ENCODE measurements around the gene HHAT.

HHAT gene

DNA sequence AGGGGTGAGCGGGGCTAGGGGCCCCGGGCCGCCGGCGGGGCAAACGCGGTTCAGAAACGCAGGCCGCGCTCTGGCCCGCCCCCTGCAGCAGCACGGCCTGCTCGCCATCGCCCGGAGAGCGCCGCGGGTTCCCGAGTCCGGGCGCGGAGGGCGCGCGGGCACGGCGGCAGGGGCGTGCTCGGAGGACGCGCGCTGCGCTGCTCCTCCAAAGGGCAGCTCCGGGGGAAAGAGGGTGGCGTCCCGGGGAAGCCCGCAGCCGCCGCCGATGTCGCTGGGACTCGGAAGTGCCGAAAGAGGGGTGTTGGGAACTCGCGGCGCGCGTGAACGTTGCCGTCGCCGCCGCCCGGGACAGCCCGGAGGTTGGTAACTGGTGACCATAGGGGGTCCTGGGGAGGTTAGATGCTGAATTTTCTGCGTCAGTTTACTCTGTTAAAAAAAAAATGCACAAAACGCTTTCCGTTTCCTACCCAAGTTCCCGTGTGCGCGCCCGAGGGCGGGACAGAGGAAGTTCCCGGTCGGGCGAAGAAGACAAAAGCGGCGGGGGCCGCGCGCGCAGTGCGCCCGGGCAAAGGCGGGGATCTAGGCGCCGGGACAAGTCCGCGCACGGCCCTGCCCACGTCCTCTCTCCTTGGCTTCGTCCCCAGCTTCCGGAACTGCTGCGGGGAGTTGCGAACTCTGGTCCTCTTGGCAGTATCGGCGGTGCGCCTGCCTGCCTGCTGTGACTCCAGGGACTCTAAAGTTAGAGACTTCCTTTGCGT, at the start of gene HHAT:
Gene HHAT, plus strand, starts transcription at position 157 of the 758 bp plus-strand sequence. CDS start 20,074 bp downstream, outside the sequence.
- Mint-ChIP-seq H3K4me3 (peak within 1 kb of the TSS; percentile 91), H3K27me3 (peaks cover 10% of the 10 kb centered on the region), H3K36me3 (no peaks in the 10 kb centered on the region), H3K9me3 (peaks cover under 1% of the 10 kb centered on the region), H3K27ac (peak within 1 kb of the TSS; percentile 94), H3K4me1 (peaks cover 21% of the 10 kb centered on the region)

DNA sequence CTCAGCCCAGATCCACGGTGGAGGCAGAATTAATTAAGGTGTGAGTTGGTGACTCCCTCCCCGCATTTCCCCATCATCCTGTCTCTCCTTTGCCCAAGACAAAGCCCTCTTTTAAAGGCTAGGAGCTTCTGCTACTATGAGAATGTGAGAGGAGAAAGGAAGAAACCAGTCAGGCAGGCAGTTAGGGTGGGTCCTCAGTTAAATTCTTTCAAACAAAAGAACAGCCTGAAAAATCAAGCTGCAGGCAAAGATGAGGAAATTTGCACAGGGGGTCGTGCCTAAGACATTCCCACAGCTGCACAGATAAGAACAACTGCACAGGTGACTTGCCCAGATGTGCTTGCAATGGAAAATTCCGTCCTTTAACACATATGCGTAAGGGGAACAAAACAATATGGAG, 48.5 kb upstream of the HHAT start:
- Mint-ChIP-seq H3K27ac (no peak overlapping the region), H3K27me3 (peaks cover 13% of the 10 kb centered on the region), H3K36me3 (peaks cover 2% of the 10 kb centered on the region), H3K4me1 (no peaks in the 10 kb centered on the region), H3K4me3 (no peak overlapping the region), H3K9me3 (peaks cover 12% of the 10 kb centered on the region)

DNA sequence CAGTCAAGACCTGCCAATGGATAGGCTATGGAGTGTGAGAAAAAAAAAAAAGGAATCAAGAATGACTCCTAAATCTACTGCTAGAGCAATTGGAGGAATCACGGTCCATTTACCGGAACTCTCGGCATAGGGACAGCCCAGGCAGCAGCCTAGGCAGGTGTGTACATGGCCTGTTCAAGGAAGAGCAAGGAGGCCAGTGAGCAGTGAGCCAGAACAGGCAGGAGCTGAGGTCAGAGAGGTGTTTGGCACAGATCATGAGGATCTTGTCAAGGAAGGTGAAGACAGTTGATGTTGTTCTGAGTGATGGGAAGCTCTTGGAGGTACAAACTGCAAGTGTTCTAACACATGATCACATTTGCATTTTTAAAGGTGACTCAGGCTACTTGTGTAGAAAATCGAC, 40.6 kb upstream of the HHAT start:
- H3K9me3 Mint-ChIP-seq = no peaks in the 10 kb centered on the region
- H3K4me3 Mint-ChIP-seq = no peak overlapping the region
- no peak overlapping the region for H3K27ac Mint-ChIP-seq
- H3K27me3 Mint-ChIP-seq = peaks cover 39% of the 10 kb centered on the region
- peaks cover 1% of the 10 kb centered on the region for H3K36me3 Mint-ChIP-seq
- H3K4me1 Mint-ChIP-seq = no peaks in the 10 kb centered on the region

DNA sequence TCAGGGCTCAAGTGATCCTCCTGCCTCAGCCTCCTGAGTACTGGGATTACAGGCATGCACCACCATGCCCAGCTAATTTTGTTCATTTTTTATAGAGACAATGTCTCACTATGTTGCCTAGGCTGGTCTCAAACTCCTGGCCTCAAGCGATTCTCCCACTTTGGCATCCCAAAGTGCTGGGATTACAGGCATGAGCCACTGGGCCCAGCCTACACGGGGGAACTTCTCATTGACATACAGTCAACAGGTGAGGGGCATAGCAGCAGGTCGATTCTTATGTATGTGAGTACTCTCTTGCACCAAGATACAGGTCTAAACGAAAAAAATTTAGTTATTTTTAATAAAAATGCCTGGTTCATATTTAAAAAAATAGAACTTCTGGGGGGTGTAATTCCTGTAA, 39.5 kb upstream of the HHAT start:
- H3K4me1 Mint-ChIP-seq = no peaks in the 10 kb centered on the region
- no peak overlapping the region for H3K27ac Mint-ChIP-seq
- no peak overlapping the region for H3K4me3 Mint-ChIP-seq
- H3K27me3 Mint-ChIP-seq = peaks cover 38% of the 10 kb centered on the region
- H3K9me3 Mint-ChIP-seq = no peaks in the 10 kb centered on the region
- peaks cover 1% of the 10 kb centered on the region for H3K36me3 Mint-ChIP-seq

DNA sequence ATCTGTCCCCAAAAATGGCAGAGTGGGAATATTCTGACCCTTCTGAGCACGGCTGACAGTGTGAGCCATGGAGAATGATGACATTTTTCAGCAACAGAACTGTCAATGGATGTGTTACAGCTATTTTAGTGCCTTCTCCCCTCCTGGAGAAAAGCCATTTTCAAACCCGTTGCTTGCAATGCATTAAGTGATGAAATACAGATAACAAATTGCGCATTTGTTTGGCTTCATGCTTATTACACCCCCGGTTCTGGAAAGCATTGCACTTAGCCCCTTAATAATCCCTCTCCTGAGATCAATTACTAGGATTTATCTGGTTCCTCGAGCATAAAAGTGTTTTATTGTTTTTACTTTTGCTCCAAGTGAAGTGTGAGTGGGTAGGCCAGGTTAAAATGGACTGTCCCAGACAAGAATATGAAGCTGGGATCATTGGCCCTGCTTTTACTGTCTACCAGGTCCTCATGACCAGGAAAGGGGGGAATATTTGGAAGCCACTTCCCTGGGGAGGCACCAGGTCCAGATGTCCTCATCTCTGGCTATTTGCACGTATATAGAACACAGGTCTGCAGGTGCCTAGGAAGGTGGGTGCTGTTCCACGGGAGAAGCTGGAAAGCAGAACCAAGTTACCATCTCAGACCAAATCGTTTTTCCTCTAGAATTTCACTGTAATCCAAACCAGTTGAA, 37.5 kb upstream of the HHAT start:
- H3K9me3 Mint-ChIP-seq = no peaks in the 10 kb centered on the region
- no peaks in the 10 kb centered on the region for H3K4me1 Mint-ChIP-seq
- H3K36me3 Mint-ChIP-seq = peaks cover 1% of the 10 kb centered on the region
- H3K27ac Mint-ChIP-seq = no peak overlapping the region
- no peak overlapping the region for H3K4me3 Mint-ChIP-seq
- H3K27me3 Mint-ChIP-seq = peaks cover 41% of the 10 kb centered on the region

DNA sequence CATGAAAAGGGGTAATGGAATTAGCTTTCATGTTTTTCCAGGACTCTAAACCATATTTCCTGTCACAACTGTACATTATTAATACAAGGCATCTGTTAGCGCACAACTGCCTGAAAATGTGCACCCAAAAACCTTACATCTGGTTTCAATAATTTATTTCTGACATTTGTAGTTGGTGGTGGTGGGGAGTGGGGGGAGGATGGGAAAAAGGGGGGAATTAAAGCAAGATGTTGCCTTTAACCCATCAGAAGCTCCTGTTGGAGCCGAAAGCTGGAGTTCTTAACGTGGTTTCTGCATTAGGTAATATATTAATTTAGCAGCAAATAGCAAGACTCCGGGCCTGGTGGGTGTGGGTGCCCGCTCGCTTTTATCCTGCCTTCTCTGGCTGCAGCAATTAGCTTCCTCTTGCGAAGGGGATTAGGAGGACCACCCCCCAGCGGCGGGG, 36.9 kb upstream of the HHAT start:
- Mint-ChIP-seq H3K9me3 (no peaks in the 10 kb centered on the region), H3K27me3 (peaks cover 41% of the 10 kb centered on the region), H3K27ac (no peak overlapping the region), H3K4me3 (no peak overlapping the region), H3K36me3 (peaks cover 1% of the 10 kb centered on the region), H3K4me1 (no peaks in the 10 kb centered on the region)

DNA sequence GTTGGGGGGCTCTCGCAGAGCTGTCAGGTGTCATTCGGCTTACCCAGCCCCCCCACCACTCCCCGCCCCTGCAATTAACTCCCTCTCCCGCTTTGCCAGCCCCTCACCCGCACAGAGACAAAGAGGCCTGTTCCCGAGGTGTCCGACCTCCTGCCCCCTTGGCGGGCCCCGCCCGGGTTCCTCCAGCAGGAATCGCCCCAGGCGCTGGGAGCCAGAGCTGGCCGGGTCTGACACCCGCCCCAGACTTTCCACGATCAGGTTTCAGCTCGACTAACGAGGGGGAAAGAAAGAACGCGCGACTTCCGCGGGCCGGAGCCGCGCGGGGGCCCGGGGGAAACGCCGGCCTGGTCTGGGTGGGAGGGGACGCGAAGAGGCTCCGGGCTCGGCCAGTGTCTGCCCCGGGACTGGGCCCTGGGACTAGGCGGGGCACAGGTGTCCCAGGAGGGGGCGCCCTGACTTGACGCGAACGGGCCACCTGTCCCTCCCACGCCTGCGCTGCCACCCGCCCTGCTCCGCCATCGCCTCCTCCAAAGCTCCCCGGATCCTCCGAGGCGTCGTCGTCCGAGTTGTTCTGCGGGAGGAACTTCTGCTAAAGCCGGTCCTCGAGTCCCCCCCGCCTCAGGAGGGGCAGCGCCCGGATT, 36.4 kb upstream of the HHAT start:
- Mint-ChIP-seq H3K4me1 (no peaks in the 10 kb centered on the region), H3K27me3 (peaks cover 42% of the 10 kb centered on the region), H3K9me3 (no peaks in the 10 kb centered on the region), H3K4me3 (peak overlapping the region; percentile 24), H3K36me3 (peaks cover 1% of the 10 kb centered on the region), H3K27ac (no peak overlapping the region)

DNA sequence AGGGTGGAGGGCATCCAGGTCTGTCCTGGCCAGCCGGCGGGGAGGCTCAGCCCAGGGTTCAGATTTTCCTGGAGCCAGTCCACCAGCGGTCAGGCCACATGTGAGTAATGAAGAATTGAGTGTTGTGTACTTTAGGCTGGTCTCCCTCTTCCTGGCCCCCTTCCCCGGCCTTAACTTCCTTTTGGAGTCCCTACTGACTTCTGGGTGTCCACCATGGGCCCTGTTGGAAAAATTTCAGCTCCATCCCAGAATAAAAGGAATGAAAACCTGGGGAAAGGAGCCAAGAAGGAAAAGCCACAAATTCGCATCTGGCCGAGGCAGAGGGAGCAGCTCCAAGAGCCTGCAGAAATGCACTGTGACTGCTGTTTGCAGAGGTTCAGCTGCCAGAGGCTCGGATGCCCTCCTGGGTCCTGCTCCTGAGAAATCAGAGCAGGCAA, 35.5 kb upstream of the HHAT start:
- Mint-ChIP-seq H3K4me3 (no peak overlapping the region), H3K27ac (no peak overlapping the region), H3K4me1 (no peaks in the 10 kb centered on the region), H3K36me3 (no peaks in the 10 kb centered on the region), H3K27me3 (peaks cover 38% of the 10 kb centered on the region), H3K9me3 (no peaks in the 10 kb centered on the region)

DNA sequence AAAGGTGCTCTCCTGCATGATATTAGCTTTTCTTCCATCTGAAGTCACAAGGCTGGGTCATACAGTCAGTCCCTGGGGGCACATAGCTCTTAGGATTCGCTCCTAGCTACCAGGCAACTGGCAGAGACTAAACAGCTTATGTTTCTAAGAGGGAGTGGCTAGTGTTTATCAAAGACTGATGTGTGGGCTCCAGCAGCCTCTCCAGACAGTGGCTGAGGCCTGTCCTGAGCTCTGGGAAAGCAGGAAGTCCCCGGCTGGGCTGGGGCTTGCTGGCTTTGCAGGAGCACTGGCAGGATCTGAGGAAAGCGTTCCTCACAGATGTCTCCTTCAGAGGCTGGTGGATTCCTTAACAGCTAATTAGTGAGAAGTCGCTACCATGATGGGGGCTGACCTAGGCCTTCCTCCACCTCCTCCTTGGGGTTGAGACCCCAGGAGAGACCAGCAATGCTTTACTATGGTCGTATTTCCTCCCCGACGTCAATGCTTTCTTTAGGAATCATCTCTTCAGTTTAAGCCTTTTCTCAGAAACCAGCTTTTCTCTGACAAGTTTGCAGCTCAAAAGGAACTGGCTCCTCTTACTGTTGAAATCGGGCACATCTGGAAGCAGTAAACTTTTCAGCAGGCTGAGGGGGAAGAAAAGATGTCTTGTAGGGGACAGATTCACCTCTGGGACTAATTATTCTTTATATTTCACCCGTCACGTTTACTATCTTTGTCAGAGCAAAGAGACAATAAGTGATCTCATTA, 33.5 kb upstream of the HHAT start:
- Mint-ChIP-seq H3K4me1 (no peaks in the 10 kb centered on the region), H3K27ac (no peak overlapping the region), H3K27me3 (peaks cover 30% of the 10 kb centered on the region)

DNA sequence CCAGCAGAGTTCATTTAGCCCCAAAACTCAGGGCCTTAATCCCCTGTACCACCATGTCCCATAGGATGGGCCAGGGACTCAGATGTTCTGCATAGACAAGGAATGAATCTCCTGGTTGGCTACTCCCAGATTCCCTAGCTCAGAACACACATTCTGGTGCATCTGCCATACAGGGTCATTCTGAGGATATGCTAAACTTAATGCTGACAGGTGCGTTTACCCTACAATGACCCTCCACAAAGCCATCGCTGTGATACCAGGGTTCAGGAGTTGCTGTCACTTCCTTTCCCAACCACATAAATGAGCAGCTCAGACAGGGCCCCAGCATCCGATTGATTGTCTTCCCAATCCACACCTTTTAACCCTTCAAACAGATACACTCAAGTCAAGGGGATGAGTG, 32.0 kb upstream of the HHAT start:
- Mint-ChIP-seq H3K27ac (no peak overlapping the region), H3K9me3 (no peaks in the 10 kb centered on the region), H3K4me3 (no peak overlapping the region), H3K36me3 (no peaks in the 10 kb centered on the region), H3K27me3 (peaks cover 20% of the 10 kb centered on the region), H3K4me1 (no peaks in the 10 kb centered on the region)

More for the DNA sequence above, 33.5 kb upstream of the HHAT start:
- Mint-ChIP-seq H3K9me3 (no peaks in the 10 kb centered on the region), H3K36me3 (no peaks in the 10 kb centered on the region), H3K4me3 (no peak overlapping the region)

DNA sequence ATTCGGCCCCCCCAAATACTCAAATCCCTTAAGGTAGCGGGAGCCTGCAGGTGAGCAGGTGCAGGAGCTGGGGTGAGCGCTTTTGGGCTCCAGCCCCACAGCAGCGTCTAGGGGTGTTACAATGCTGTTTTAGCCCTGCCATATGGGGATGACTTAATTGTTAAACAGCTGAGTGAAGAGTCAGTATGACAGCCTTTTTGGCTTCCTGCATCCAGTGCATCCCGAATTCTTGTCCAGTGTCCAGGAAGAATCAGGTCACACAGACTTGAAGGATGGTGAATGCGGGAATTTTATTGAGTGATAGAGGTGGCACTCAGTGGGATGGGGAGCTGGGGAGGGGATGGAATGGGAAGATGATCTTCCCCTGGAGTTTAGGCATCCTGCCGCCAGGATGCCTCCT, 30.4 kb upstream of the HHAT start:
- H3K36me3 Mint-ChIP-seq = no peaks in the 10 kb centered on the region
- no peak overlapping the region for H3K4me3 Mint-ChIP-seq
- H3K4me1 Mint-ChIP-seq = no peaks in the 10 kb centered on the region
- H3K27ac Mint-ChIP-seq = no peak overlapping the region
- H3K27me3 Mint-ChIP-seq = peaks cover 15% of the 10 kb centered on the region
- H3K9me3 Mint-ChIP-seq = no peaks in the 10 kb centered on the region

DNA sequence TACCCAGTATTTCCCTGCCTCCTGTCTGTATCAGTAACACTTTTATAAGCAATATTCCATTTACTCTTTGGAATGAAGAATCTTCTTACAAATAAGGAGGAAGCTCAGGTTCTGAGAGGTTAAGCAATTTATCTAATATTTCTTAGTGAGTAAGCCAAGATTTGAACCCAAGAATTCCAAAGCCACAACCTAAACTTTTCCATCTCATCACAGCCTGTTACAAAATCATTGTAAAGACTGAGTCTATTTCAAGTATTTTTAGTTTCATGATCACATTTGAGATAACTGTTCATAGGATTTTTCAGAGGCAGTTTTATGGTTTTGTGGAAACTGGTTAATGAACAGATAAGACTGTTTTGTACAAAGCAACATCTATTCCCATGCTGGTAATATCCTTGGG, 29.8 kb upstream of the HHAT start:
- Mint-ChIP-seq H3K36me3 (no peaks in the 10 kb centered on the region), H3K9me3 (no peaks in the 10 kb centered on the region), H3K27ac (no peak overlapping the region)

DNA sequence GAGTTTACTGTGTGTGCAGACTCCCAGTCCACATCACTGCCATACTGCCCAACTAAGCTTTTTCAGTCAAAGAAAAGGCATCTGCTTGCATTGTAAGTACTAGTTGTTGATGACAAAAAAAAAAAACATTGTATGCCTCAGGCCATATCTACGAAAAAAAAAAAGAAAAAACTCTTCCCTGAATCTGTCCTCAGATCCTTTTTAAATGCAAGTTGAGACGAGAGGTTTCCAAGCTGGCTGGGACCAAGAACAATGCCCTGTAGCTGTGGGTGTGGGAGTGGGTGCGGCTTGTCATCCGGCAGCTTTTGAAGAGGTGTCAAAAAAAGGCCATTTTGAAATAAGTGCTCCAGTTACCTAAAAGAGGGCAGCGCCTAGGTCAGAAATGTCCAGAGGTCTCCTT, 29.2 kb upstream of the HHAT start:
- Mint-ChIP-seq H3K4me3 (no peak overlapping the region), H3K9me3 (no peaks in the 10 kb centered on the region), H3K36me3 (no peaks in the 10 kb centered on the region), H3K27ac (no peak overlapping the region), H3K27me3 (peaks cover 12% of the 10 kb centered on the region), H3K4me1 (no peaks in the 10 kb centered on the region)

More for the DNA sequence above, 29.8 kb upstream of the HHAT start:
- Mint-ChIP-seq H3K4me3 (no peak overlapping the region), H3K27me3 (peaks cover 13% of the 10 kb centered on the region), H3K4me1 (no peaks in the 10 kb centered on the region)

DNA sequence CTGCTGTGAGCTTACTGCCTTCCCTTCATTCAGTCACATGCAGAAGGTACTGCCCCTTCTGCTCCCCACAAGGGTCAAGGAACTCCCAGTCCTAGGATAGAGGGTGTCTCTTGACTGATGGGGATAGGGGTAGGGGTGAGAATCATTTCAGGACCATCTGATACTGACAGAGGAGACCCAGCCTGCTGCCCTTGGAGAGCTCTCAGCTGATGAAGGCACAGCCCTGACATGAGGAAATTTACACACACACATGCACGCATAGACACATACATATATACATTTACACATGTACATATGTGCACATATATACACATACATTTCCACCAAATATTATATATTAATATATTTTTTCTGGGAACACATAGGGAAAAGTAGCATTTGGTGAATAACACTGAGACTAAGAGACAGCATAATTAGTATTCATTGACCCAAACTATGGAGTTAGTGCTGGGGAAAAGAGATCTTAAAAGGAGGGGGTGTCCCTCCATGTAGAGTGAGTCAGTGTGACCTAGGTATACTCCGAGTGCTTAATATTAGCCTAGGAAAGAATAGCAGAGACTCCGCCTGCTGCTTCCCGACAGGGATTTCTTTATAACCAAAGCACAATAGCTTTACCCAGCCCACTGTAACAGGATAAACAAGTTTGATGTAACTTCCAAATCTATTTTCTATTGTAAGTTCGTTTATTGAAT, 27.6 kb upstream of the HHAT start:
- Mint-ChIP-seq H3K4me1 (no peaks in the 10 kb centered on the region), H3K27me3 (peaks cover 9% of the 10 kb centered on the region), H3K36me3 (no peaks in the 10 kb centered on the region), H3K4me3 (no peak overlapping the region), H3K27ac (no peak overlapping the region), H3K9me3 (no peaks in the 10 kb centered on the region)

DNA sequence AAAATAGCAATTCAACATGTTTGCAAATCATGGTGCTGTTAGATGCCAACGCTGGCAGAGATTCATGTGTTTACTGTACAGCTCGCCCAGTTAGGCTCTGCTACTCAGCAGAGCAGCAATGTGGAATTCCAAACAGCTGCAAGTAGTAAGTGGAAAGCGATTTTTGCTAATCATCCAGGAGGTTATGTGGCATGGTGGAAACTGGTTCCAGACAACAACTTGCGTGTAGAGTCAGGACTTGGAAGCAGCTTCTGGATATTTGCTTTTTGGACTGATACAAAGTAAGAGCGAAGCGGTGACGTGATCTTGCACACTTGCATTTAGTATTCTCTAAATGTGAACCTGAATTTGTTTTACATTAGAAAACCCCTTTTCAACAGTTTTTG, 27.1 kb upstream of the HHAT start:
- Mint-ChIP-seq H3K36me3 (no peaks in the 10 kb centered on the region), H3K9me3 (no peaks in the 10 kb centered on the region), H3K27me3 (peaks cover 9% of the 10 kb centered on the region), H3K4me1 (no peaks in the 10 kb centered on the region), H3K27ac (no peak overlapping the region), H3K4me3 (no peak overlapping the region)
